HG03280 (cell line): ENCODE data around the gene PM20D1.
A peak's percentile ranks its signal among the peaks of the same experiment; 100 is the strongest.
"Not testable (repeated sequence)": the region's sequence is repeated elsewhere in the genome, so short reads cannot be mapped to it uniquely, and the experiment has no call there.

Experiments used
- ATAC-seq: cut with Tn5 transposase; IDR thresholded peaks from one replicate; pipeline ENCODE4 v1.9.1; 2021; ENCODE audit warnings: mild to moderate bottlenecking, moderate library complexity; ENCODE audit not compliant: unreplicated experiment

The PM20D1 gene, protein sequence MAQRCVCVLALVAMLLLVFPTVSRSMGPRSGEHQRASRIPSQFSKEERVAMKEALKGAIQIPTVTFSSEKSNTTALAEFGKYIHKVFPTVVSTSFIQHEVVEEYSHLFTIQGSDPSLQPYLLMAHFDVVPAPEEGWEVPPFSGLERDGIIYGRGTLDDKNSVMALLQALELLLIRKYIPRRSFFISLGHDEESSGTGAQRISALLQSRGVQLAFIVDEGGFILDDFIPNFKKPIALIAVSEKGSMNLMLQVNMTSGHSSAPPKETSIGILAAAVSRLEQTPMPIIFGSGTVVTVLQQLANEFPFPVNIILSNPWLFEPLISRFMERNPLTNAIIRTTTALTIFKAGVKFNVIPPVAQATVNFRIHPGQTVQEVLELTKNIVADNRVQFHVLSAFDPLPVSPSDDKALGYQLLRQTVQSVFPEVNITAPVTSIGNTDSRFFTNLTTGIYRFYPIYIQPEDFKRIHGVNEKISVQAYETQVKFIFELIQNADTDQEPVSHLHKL

GRCh38 chr1:205849619-205850355 is at the start of gene PM20D1:
TSS of gene PM20D1 (minus strand) at chr1:205850132. CDS start at chr1:205850072, 60 bp downstream.
- ATAC-seq: peak; percentile 92

- no peak for ATAC-seq
Measured at GRCh38 chr1:205896351-205896750, 46.4 kb upstream of the PM20D1 start.

DNA sequence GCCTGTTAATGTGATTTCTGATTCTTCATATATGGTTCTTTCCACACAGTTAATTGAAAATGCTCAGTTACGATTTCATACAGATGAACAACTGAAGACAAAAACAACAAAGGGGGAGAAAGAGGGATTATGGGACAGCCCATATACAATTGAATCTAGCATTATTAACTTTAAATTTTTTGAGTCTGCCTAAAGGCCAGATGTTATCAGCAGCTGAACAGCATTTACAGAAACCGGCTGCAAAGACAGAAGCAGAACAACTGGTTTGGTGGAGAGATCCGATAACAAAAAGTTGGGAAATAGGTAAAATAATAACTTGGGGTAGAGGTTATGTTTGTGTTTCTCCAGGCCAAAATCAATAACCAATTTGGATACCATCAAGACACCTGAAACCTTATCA is 44.2 kb upstream of the PM20D1 start:
- not testable (repeated sequence) for ATAC-seq

DNA sequence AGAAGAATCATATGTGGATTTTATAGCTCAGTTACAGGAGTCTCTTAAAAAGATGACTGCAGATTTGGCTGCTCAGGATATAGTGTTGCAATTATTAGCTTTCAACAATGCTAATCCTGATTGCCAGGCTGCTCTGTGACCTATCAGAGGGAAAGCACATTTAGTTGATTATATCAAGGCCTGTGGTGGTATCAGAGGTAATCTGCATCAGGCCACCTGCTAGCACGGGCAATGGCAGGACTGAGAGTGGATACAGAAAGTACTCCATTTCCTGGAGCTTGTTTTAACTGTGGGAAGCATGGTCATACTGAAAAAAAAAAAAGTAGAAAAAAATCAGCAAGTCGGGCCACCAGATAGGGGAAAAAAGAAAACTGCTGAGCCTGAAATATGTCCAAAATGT is 42.2 kb upstream of the PM20D1 start:
- ATAC-seq: not testable (repeated sequence)

DNA sequence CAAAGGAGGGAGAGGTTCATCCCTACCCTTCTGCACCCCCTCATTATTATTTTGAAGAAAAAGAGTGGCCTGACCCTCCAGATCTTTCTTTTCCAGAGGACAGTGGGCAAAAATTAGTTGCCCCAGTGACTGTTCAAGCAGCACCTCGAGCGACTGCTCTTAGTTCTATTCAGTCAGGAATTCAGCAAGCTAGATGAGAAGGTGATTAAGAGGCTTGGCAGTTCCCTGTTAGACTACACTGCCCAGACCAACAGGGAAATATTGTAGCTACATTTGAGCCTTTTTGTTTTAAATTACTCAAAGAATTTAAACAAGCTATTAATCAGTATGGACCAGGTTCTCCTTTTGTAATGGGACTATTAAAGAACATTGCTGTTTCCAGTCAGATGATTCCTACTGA is 41.5 kb upstream of the PM20D1 start:
- ATAC-seq: not testable (repeated sequence)

DNA sequence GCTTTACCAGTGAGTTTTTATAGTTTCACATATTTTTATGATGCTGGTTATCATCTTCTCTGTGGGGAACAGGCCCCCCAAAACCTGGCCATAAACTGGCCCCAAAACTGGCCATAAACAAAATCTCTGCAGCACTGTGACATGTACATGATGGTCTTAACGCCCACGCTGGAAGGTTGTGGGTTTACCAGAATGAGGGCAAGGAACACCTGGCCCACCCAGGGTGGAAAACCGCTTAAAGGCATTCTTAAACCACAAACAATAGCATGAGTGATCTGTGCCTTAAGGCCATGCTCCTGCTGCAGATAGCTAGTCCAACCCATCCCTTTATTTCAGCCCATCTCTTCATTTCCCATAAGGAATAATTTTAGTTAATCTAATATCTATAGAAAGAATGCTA is 40.7 kb upstream of the PM20D1 start:
- ATAC-seq: not testable (repeated sequence)

GRCh38 chr1:205889706-205890105 is 39.8 kb upstream of the PM20D1 start:
- not testable (repeated sequence) for ATAC-seq

DNA sequence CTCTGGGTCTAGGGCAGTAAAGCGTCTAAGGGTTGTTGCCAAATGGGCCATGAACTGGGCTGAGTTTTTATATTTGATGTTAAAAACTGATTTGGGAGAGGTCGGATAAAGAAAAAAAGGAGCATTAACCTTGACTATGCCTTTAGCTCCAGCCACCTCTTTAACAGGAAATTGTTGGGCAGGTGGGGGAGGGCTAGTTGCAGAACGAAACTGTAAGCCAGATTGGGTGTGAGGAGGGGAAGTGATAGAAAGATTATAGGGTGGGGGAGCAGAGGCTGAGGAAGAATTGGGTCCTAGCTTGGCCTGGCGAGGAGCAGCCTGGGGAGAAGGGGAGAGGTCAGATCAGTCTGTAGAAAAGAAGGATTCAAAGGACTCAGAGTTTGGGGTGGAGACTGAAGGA is 39.1 kb upstream of the PM20D1 start:
- ATAC-seq: not testable (repeated sequence)

DNA sequence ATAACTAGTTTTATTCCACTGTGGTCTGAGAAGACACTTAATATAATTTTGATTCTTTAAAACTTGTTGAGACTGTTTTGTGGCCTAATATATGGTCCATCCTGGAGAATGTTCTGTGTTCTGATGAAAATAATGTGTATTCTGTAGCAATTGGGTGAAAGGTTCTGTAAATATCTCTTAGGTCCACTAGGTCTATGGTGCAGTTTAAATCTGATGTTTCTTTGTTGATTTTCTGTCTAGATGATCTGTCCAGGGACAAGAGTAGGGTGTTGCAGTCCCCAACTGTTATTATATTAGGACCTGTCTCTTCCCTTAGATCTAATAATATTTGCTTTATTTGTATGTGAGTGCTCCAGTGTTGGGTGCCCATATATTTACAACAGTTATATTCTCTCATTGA is 33.9 kb upstream of the PM20D1 start:
- no peak for ATAC-seq

DNA sequence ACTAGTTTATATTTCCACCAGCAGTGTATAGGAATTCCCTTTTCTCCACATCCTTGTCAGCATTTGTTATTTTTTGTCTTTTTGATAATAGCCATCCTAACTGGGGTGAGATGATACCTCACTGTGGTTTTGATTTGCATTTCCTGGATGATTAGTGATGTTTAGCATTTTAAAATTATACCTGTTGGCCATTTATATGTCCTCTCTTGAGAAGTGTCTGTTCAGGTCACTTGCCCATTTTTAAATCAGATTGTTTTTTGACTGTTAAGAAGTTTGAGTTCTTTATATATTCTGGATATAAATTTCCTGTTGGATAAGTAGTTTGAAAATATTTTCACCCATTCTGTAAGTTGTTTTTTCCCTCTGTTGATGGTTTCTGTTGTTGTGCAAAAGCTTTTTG is 31.0 kb upstream of the PM20D1 start:
- no peak for ATAC-seq

DNA sequence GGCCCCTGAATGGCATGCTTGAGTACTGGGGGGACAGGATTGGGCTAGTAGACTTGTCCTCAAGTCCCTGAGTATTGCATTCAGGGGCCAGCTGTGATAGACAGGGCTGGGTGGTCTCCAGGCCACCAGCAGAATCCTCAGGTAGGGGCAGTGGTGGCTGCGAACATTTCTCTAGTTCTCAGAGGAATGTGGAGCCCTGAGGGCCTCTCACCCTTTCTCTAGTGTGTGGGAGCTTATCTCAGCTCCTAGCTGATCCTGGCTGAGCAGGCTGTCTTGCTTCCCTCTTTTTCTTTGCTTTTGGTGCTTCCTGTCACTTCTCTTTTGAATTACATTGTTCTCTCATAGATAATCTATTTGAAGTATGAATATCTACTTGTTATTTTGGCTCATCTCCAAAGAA is 30.0 kb upstream of the PM20D1 start:
- no peak for ATAC-seq

DNA sequence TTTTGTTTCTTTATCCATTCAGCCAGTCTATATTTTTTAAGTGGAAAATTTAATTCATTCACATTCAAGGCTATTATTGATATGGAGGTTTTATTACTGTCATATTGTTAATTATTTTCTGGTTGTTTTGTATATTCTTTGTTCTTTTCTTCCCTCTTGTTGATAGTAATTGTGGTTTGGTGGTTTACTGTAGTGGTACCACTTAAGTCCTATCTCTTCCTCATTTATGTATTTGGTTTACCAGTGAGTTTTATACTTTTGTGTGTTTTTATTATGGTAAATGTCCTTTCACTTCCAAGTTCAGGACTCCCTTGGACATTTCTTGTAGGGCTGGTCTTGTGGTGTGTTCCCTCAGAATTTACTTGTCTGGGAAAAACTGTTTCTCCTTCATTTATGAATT is 28.1 kb upstream of the PM20D1 start:
- ATAC-seq: no peak

DNA sequence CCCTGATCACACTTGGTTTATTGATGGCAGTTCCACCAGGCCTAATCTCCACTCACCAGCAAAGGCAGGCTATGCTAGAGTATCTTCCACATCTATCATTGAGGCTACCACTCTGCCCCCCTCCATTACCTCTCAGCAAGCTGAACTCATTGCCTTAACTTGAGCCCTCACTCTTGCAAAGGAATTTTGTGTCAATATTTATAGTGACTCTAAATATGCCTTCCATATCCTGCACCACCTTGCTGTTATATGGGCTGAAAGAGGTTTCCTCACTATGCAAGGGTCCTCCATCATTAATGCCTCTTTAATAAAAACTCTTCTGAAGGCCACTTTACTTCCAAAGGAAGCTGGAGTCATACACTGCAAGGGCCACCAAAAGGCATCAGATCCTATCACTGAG is 23.2 kb upstream of the PM20D1 start:
- not testable (repeated sequence) for ATAC-seq

DNA sequence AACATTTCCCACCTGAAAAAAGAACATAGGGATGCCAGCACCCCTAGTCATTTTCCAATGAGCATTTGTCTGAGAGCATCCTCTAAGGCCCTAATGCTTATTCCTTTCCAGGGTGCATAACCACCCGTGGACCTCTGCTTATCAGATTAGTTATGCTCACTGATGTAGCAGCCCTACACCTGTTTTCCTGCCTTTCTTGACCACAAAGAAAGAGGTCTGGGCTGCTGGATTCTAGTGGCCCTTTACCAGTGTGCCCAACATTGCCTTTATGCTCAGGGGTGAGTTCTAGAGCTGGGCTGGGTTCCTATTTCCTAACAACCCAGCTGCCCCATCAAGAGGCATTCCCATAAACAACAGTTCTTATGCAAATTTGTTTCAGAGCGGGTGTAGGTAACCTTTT is 20.3 kb upstream of the PM20D1 start:
- no peak for ATAC-seq

DNA sequence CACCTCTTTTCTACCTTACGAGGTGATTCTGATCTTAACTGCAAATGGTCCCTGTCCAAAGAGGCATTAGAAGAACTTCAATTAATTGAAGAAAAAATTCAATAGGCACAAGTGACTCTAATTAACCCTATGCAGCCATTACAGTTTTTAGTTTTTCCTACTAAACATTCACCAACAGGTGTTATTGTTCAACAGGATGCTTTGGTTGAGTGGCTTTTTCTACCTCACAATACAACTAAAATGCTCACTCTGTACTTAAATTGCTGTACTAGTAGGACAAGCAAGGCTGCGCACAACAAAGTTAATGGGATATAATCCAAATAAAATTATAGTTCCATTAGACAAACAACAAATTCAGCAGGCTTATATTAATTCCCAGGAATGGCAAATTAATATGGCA is 11.6 kb upstream of the PM20D1 start:
- no peak for ATAC-seq

- no peak for ATAC-seq
Measured at GRCh38 chr1:205858141-205858961, 8.4 kb upstream of the PM20D1 start.

DNA sequence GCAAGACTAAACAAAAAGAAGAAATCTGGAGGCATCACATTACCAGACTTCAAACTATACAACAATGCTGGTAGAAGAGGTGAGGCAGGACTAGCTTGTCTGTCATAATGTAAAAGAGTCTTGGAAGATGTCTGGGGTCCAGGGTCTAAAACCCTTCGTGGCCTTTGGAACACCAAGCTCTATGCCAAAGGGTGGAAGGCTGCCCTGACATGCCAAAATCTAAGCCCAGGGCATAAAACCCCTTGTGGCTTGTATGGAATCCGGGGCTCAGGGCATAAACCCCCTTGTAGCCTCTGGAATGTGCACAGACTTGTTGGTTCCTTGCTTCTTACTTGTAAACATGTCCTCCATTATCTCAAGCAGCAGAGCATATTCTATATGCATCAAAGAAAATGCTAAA is 7.6 kb upstream of the PM20D1 start:
- not testable (repeated sequence) for ATAC-seq

DNA sequence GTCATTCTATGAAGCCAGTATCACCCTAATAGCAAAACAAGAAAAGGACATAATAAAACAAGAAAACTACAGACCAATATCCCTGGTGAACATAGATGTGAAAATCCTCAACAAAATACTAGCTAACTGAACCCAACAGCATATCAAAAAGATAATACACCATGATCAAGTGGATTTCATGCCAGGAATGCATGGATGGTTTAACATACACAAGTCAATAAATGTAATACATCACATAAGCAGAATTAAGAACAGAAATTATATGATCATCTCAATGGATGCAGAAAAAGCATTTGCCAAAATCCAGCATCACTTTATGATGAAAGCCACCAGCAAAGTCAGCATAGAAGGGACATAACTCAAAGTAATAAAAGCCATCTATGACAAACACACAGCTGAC is 6.5 kb upstream of the PM20D1 start:
- ATAC-seq: no peak

DNA sequence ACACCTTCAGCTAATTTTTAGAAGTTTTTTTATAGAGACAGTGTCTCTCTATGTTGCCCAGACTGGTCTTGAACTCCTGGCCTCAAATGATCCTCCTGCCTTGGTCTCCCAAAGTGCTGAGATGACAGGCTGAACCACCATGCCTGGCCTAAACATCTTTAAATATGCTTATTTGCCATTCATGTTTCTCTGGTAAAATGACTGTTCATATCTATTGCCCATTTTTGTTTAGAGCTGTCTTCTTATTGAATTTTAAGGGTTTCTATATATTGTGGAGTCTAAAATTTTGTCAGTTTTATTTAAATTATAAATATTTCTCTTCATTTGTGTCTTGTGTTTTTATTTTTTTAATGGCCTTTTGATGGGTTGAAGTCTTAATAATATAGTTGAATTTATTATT is 3.0 kb upstream of the PM20D1 start:
- ATAC-seq: no peak

DNA sequence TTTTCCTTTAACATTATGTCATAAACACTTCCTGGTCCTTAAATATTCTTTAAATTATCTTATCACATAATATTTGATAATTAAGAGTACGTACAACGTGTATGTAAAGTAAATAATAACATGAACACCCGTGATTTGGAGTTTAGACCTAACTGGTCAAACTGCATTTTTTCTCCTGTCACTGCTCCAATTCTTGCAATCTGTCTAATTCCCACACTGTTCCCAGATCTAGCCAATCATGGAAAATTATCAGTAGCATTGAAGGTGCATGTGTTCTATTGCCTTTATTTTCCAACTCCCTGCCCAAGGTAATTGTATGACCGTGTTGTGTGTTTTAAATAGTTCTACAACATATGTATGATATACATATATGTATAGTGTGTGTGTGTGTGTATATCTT is 2.1 kb upstream of the PM20D1 start:
- no peak for ATAC-seq
